WTC11 (cell line): ENCODE measurements around the gene PRR23B. TPM values are rescaled to one million over a fixed set of nuclear protein-coding genes. Genes with fewer than 3 reads are reported as not detected.

ENCODE experiments used
- ATAC-seq: fragments of 200-7000 bp; cut with Tn5 transposase; 2 replicates; pipeline ENCODE4 v1.10.0; 2021; ENCODE audit warnings: mild to moderate bottlenecking, moderate library complexity
- CTCF ChIA-PET: fragments of 300-600 bp; sonication (Branson Sonifier 250); formaldehyde crosslinking; loops from one replicate; lab custom pipeline; 2021; ENCODE audit warnings: antibody characterized with exemption; lab: Charles Lee
- POLR2A ChIA-PET: fragments of 350-600 bp; sonication (Branson Sonifier 250); formaldehyde crosslinking; loops from one replicate; lab custom pipeline; 2021; ENCODE audit warnings: antibody characterized with exemption; lab: Charles Lee
- DNase-seq: peaks from one replicate; pipeline ENCODE4 v3.0.0; 2021; ENCODE audit warnings: low spot score
- H3K27ac Mint-ChIP-seq: 2 replicates; pipeline ENCODE4 v1.8.0; 2021; ENCODE audit warnings: mixed read lengths
- H3K27me3 Mint-ChIP-seq: 2 replicates; pipeline ENCODE4 v1.8.0; 2021; ENCODE audit warnings: low read depth, mild to moderate bottlenecking, moderate library complexity, mixed read lengths
- H3K36me3 Mint-ChIP-seq: 2 replicates; pipeline ENCODE4 v1.8.0; 2021; ENCODE audit warnings: mixed read lengths
- H3K4me1 Mint-ChIP-seq: 2 replicates; pipeline ENCODE4 v1.8.0; 2022; ENCODE audit warnings: mixed read lengths
- H3K4me3 Mint-ChIP-seq: 2 replicates; pipeline ENCODE4 v1.8.0; 2021; ENCODE audit warnings: mild to moderate bottlenecking, moderate library complexity, mixed read lengths
- H3K9me3 Mint-ChIP-seq: 2 replicates; pipeline ENCODE4 v1.8.0; 2021; ENCODE audit warnings: mixed read lengths
- FOXK1 ChIP-seq: sonication (generic); formaldehyde crosslinking; IDR thresholded peaks from 2 replicates; pipeline ENCODE4 v1.8.0; 2022; ENCODE audit warnings: mild to moderate bottlenecking, moderate library complexity, missing genetic modification reagents
- HMGA2 ChIP-seq: fragments of 250-450 bp; sonication (Bioruptor Pico); IDR thresholded peaks from 2 replicates; pipeline ENCODE4 v1.4.0; 2021; ENCODE audit warnings: mild to moderate bottlenecking, moderate library complexity
- JUN ChIP-seq: sonication (generic); formaldehyde crosslinking; IDR thresholded peaks from 2 replicates; pipeline ENCODE4 v1.8.0; 2023; ENCODE audit warnings: mild to moderate bottlenecking, missing genetic modification reagents
- MYBL2 ChIP-seq: sonication (generic); formaldehyde crosslinking; IDR thresholded peaks from 2 replicates; pipeline ENCODE4 v1.8.1; 2023; ENCODE audit warnings: mild to moderate bottlenecking, moderate library complexity, missing genetic modification reagents
- NR1H2 ChIP-seq: sonication (generic); formaldehyde crosslinking; IDR thresholded peaks from 2 replicates; pipeline ENCODE4 v1.9.0; 2021; ENCODE audit warnings: mild to moderate bottlenecking, moderate library complexity, missing genetic modification reagents
- NR3C1 ChIP-seq: sonication (generic); formaldehyde crosslinking; conservative IDR thresholded peaks from 2 replicates; pipeline ENCODE4 v1.8.1; 2023; ENCODE audit warnings: low read depth, mild to moderate bottlenecking, missing genetic modification reagents
- OVOL2 ChIP-seq: fragments of 250-450 bp; sonication (Bioruptor Pico); IDR thresholded peaks from 2 replicates; pipeline ENCODE4 v1.9.0; 2021; ENCODE audit warnings: mild to moderate bottlenecking, borderline replicate concordance
- TCF7 ChIP-seq: sonication (generic); formaldehyde crosslinking; IDR thresholded peaks from 2 replicates; pipeline ENCODE4 v1.8.0; 2022; ENCODE audit warnings: mild to moderate bottlenecking, low read depth, missing genetic modification reagents, moderate library complexity
- TEAD1 ChIP-seq: sonication (generic); formaldehyde crosslinking; IDR thresholded peaks from 2 replicates; pipeline ENCODE4 v1.8.0; 2022; ENCODE audit warnings: mild to moderate bottlenecking, missing genetic modification reagents
- TP53 ChIP-seq: sonication (generic); formaldehyde crosslinking; IDR thresholded peaks from 2 replicates; pipeline ENCODE4 v1.8.1; 2023; ENCODE audit warnings: mild to moderate bottlenecking, missing genetic modification reagents
- ZBTB21 ChIP-seq: sonication (generic); formaldehyde crosslinking; IDR thresholded peaks from 2 replicates; pipeline ENCODE4 v1.8.1; 2023; ENCODE audit warnings: mild to moderate bottlenecking, missing genetic modification reagents, borderline replicate concordance
- ZNF263 ChIP-seq: sonication (generic); formaldehyde crosslinking; IDR thresholded peaks from 2 replicates; pipeline ENCODE4 v1.8.1; 2022; ENCODE audit warnings: low read depth, mild to moderate bottlenecking, moderate library complexity, missing genetic modification reagents
- ZNF423 ChIP-seq: fragments of 250-450 bp; sonication (Bioruptor Pico); IDR thresholded peaks from 2 replicates; pipeline ENCODE4 v2.1.2; 2022; ENCODE audit warnings: mild to moderate bottlenecking, moderate library complexity
- total RNA-seq: library from RNA; stranded (reverse); gene quantifications from 3 replicates; pipeline ENCODE4 v1.2.3, GENCODE V29; 2021
- TF ChIP-seq, protein P1 (sequence below): fragments of 200-600 bp; IDR thresholded peaks from 2 replicates; pipeline ENCODE4 v1.8.0; 2022; ENCODE audit warnings: antibody characterized with exemption
- TF ChIP-seq, protein P2 (sequence below): sonication (generic); formaldehyde crosslinking; IDR thresholded peaks from 2 replicates; pipeline ENCODE4 v1.8.0; 2022; ENCODE audit warnings: mild to moderate bottlenecking, missing genetic modification reagents
- TF ChIP-seq, protein P3 (sequence below): sonication (generic); formaldehyde crosslinking; IDR thresholded peaks from 2 replicates; pipeline ENCODE4 v1.8.1; 2023; ENCODE audit warnings: mild to moderate bottlenecking, missing genetic modification reagents, moderate library complexity

Gene PRR23B
- total RNA-seq, 1 experiment from 2014 or later, result not detected

DNA sequence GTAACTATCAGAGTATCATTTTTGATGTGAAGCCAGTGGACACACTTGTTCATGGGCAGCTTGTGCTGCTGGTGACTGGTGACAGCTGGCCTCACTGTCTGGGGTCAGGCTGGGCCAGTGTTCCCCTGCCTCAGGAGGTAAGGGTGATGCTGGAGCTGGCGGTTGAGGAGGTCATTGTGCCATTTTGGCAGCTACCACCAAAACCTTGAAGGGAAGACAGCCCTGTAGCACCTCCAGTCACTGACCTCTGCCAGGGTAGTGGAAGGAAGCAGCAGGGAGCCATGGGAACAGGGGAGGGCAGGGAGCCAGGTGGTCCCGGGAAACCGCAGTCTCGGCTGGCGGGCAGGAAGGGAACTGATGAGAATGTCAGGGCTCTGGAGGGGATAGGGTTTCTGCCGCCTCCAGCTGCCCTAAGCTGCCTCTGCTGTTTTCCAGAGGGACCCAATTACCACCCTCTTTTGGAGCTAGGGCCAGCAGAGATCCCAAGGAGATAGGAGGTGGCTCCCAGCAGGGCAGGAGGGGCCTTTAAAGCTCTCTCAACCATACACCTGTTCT lies 48.9 kb downstream of the PRR23B start:
- TF ChIP-seq TCF7 (CRISPR knock-in tag), result no peak
- TF ChIP-seq, protein P1, sequence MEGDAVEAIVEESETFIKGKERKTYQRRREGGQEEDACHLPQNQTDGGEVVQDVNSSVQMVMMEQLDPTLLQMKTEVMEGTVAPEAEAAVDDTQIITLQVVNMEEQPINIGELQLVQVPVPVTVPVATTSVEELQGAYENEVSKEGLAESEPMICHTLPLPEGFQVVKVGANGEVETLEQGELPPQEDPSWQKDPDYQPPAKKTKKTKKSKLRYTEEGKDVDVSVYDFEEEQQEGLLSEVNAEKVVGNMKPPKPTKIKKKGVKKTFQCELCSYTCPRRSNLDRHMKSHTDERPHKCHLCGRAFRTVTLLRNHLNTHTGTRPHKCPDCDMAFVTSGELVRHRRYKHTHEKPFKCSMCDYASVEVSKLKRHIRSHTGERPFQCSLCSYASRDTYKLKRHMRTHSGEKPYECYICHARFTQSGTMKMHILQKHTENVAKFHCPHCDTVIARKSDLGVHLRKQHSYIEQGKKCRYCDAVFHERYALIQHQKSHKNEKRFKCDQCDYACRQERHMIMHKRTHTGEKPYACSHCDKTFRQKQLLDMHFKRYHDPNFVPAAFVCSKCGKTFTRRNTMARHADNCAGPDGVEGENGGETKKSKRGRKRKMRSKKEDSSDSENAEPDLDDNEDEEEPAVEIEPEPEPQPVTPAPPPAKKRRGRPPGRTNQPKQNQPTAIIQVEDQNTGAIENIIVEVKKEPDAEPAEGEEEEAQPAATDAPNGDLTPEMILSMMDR, result no peak
- TF ChIP-seq, protein P2, sequence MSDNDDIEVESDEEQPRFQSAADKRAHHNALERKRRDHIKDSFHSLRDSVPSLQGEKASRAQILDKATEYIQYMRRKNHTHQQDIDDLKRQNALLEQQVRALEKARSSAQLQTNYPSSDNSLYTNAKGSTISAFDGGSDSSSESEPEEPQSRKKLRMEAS, result no peak
- TF ChIP-seq ZNF423 (CRISPR knock-in tag), result no peak
- no peak for TF ChIP-seq OVOL2
- TF ChIP-seq ZBTB21, result no peak
- no peak for TF ChIP-seq HMGA2 (CRISPR knock-in tag)
- TF ChIP-seq TEAD1 (CRISPR knock-in tag), result no peak
- TF ChIP-seq FOXK1 (CRISPR knock-in tag), result no peak
- no peak for TF ChIP-seq NR1H2 (CRISPR knock-in tag)
- no peak for TF ChIP-seq TP53
- TF ChIP-seq ZNF263 (CRISPR knock-in tag), result no peak
- TF ChIP-seq, protein P3, sequence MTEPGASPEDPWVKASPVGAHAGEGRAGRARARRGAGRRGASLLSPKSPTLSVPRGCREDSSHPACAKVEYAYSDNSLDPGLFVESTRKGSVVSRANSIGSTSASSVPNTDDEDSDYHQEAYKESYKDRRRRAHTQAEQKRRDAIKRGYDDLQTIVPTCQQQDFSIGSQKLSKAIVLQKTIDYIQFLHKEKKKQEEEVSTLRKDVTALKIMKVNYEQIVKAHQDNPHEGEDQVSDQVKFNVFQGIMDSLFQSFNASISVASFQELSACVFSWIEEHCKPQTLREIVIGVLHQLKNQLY (CRISPR knock-in tag), result no peak
- TF ChIP-seq NR3C1, result no peak
- TF ChIP-seq MYBL2 (CRISPR knock-in tag), result no peak
- no peak for TF ChIP-seq JUN (CRISPR knock-in tag)
- H3K27ac Mint-ChIP-seq, result no peak overlapping the region
- H3K9me3 Mint-ChIP-seq, result no peaks in the 10 kb centered on the region
- H3K27me3 Mint-ChIP-seq, result 0 out of 2 replicates have a peak, but pooled peaks cover 8% of the 10 kb centered on the region
- no peak overlapping the region for H3K4me3 Mint-ChIP-seq
- H3K4me1 Mint-ChIP-seq, result no peaks in the 10 kb centered on the region
- no peak for DNase-seq
- no peak for ATAC-seq
- ChIA-PET POLR2A (no interaction called here), CTCF (interaction anchor here (1.2 to 3.3 kb wide), 6 partner anchors 8 to 357 kb away, joined by 4 to 15 read pairs (median 9); no protein-coding TSS in a partner anchor)
- H3K36me3 Mint-ChIP-seq, result no peaks in the 10 kb centered on the region

Other genes starting within 250 kb of the PRR23B start
- 36.0 to 40.0 TPM (median 38.5 TPM) in 3 replicates for gene PIK3CB, start 186.0 kb downstream of the PRR23B start, total RNA-seq
- gene FOXL2, start 73.8 kb downstream of the PRR23B start, total RNA-seq, result 0.82 to 1.6 TPM (median 1.4 TPM) in 3 replicates
- 2.2 to 5.1 TPM (median 2.9 TPM) in 3 replicates for gene FOXL2NB, start 73.7 kb downstream of the PRR23B start, total RNA-seq
- gene PRR23A, start 14.7 kb downstream of the PRR23B start, total RNA-seq, result not detected in 3 replicates
- gene PRR23C, start 24.0 kb upstream of the PRR23B start, total RNA-seq, result not detected in 3 replicates